CD4-positive, alpha-beta T cell treated with Interleukin-4 for 1 hour (primary cell): ENCODE data around the gene SMAGP.
"Not testable (repeated sequence)": the region's sequence is repeated elsewhere in the genome, so short reads cannot be mapped to it uniquely, and the experiment has no call there.

Experiments used
- DNase-seq, 2 donors: peaks; one replicate each; pipeline ENCODE4 v3.0.0-alpha.2; 2020 to 2022

The SMAGP gene, protein sequence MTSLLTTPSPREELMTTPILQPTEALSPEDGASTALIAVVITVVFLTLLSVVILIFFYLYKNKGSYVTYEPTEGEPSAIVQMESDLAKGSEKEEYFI

DNA sequence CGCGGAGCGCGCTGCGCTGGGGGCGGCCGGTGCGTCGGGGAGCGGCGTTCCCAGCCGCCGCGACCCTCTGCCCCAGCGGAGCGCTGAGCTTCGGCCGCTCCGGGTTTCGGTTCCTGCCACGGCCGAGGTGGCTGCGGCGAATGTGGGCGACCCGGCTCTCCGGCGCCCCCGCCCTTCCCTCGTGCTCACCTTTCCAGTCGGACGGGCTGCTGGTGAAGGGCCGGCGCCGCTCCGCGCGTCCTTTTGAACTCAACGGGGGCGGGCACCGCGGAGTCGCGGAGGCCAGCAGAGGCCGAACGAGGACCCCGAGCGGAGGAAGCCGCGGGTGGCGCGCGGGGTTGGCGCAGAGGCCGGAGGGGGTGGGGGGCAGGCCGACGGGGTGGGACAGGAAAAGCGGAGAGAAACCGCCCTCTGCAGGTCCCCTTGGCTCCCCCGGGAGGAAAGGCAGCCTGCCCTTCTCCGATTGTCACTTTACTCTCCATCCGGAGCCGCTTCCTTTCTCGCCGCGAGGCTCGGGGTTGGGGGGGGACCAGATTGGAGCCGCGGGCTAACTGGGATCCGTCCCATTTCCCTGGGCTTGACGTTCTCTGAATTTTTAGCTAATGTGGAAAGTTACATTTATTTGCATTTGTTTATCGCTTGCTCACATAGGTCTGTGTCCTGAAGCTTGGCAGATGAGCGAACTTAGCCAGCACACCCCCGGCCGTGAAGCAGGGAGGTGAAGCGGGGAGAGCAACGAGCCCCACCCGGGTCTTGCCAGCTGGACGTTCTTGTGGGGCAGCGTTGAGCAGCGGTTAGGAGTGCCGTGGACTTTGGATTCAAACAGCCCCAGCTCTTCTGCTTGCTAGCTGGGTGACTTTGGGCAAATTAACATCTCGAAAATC, at the start of gene SMAGP:
SMAGP (minus strand) TSS at position 349 of the 884 bp plus-strand sequence. CDS start 1,137 bp downstream, outside the sequence.
- peak; percentile 48 to 52 for DNase-seq

DNA sequence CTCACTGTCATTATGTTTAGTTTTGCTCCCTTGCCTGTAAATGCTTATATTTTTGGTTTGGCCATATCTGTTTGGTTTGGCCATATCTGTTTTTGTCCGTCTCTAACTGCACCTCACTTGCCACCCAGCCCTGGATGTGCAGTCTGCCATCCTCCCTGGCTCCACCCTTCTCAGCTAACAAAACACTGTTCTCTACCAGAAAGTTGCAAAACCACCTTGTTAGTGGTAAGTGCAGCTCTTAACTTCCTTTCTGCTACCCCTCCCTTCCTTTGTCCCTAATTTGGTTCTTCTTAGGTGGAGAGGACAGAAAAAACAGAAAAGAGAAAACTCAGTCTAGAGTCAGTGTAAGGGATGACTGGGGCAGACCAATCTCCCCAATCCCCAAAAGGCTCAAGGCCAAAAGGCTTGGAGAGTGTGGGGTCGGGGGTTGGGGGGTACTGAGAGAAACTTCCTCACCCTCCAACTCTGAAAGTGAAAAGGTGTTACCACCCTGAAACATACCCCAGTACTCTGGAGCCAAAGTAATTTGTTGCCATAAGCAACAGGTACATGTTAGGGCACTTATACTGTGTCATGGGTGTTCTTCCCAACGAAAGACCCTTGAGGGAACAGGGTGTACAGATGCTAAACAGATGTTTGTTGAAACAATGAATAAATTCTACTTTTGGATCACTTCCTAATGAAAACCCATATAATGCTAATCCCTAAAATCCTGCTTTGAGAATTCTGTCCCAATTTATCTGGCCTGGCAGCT, 48.8 kb upstream of the SMAGP start:
- DNase-seq = peak; percentile 58 to 76

DNA sequence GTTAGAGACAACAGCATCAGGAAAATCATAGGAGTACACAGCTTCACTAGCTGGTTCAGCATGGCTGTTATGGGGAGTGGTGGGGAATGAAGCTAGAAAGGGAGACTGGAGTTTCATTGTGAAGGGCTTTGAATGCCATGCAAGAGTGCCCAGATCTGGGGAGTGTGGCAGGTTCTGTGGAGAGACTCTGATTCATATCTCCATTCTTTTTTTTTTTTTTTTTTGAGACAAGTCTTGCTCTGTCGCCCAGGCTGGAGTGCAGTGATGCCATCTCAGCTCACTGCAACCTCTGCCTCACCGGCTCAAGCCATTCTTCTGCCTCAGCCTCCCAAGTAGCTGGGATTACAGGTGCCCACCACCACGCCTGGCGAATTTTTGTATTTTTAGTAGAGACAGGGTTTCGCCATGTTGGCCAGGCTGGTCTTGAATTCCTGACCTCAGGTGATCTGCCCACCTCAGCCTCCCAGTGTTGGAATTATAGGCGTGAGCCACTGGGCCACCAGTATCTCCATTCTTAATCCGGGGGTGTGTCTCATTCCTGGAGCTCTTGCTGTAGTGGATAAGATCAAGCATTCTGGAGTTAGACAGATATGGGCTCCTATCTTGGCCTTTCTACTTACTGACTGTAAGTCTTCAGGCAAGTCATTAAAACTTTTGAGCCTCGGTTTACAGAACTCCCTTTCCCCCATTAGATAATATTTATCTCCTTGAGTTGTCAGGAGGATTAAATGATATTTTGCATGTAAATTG, 48.0 kb upstream of the SMAGP start:
- not testable (repeated sequence) for DNase-seq

DNA sequence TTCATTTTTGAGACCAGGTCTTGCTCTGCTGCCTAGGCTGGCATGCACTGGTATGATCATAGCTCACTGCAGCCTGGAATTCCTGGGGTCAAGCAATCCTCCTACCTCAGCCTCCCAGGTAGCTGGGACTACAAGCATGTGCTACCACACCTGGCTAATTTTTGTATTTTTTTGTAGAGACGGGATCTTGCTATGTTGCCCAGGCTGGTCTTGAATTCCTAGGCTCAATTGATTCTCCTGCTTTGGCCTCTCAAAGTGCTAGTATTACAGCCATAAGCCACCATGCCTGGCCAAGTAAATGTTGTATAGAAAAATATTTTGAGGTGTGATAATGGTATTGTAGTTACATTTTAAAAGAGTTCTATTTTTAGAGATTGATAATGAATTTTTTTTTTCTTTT, 41.2 kb upstream of the SMAGP start:
- DNase-seq = no peak

DNA sequence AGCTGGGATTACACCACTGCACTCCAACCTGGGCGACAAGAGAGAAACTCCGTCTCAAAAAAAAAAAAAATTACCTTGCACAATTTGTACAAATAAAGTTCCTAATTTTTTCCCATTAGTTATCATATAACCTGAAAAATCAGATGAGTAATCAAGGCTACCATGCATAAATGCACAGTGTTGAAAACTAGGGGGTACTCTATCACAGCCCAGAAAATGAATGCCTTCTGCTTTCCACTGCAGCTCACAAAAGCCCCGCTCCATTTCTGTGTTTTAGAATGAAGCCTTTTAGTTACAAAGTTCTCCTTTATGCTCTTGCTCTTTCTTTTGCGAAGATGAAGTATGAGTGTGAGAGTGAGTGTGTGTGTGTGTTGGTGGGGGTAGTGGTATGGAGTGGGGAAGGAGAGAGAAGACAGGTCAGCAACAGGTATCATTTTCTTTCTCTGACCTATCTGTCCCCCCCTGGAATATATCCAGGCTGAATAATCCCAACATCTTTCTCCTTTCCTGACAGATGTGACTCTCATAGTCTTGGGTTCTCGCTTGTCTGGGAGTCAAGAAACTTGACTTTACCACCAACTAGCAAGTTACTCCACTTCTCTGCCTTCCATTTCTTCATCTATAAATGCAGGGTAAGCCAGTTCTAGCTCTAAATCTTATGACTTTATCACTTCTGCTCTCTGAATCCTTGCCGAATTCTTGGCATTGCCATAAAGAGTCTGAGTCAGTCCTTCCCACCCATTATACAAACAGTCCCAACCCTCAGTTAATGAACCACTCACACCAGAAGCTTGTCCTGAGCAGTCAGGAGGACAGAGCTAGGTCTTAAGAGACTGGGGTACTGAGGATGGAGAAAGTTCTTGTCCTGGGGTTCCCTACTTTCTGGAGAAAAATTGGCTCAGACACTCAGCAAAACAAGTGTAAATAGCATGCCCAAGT, 37.7 kb upstream of the SMAGP start:
- DNase-seq = no peak

DNA sequence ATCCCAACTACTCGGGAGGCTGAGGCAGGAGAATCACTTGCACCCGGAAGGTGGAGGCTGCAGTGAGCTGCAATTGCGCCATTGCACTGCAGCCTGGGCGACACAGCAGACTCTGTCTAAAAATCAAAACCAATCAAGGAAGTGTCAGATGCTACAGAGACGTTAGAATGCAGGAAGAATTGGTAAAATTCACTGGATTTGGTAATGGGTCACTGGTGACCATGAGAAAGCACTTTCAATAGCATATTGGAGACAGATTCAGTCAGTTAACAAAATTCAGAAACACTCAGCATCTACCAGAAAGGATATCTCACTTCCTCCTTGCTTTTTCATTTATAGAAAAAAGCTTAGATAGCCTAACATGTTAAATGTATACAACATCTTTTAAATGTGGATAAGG, 36.3 kb upstream of the SMAGP start:
- no peak for DNase-seq

DNA sequence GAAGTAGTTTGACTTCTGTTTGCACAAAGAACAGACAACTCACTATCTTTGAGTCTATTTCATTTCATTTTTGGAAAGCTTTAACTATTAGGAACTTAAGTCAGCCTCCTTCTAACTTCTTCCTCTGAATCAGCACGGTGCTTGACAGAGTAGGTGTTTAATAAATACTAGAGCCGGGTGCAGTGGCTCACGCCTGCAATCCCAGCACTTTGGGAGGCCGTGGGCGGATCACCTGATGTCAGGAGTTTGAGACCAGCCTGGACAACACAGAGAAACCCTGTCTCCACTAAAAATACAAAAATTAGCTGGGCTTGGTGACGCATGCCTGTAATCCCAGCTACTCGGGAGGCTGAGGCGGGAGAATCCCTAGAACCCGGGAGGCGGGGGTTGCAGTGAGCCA, 30.6 kb upstream of the SMAGP start:
- not testable (repeated sequence) for DNase-seq

DNA sequence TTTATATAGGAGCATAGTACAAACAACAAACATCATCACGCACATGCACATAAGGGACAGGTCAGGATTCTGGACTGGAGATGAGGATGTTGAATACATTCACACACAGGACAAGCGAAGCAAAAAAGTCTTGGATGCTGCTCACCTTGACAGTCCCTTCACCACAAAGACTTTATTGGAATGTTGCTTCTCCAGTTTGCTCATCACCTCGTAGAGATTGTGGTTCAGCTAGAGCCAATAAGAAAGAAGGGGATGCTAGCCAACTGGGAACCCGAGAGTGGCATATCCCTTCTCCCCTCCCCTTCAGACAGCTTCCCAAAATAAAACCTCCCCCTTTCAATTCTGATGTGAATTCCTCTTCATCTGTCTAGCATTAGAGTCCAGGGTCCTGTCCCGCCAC, 25.4 kb upstream of the SMAGP start:
- DNase-seq = no peak

DNA sequence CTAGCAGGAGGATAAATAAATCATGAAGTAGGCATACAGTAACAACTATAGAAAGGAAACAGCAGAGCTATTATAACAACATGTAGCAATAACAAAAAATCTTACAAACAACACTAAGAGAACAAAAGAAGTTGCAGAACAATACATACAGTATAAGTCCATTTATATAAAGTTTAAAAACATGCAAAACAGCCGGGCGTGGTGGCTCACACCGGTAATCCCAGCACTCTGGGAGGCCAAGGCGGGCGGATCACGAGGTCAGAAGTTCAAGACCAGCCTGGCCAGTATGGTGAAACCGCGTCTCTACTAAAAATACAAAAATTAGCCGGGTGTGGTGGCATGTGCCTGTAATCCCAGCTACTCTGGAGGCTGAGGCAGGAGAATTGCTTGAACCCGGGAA, 23.9 kb upstream of the SMAGP start:
- DNase-seq = not testable (repeated sequence)

DNA sequence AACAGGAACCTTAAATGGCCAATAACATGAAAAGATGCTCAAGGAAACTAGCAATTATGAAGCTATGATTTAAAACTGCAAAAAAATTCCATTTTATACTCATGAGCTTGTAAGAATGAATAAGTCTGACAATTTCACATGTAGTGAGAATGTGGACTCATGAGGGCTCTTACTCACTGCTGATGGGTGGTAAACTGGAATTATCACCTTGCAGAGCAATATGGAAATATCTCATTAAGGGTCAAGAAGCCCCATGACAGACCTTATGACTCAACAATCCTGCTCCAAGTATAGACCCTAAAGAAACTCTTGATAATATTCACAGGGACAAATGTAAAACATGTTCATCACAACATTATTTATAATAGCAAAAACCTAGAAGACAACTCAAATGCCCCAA, 23.5 kb upstream of the SMAGP start:
- DNase-seq = no peak

DNA sequence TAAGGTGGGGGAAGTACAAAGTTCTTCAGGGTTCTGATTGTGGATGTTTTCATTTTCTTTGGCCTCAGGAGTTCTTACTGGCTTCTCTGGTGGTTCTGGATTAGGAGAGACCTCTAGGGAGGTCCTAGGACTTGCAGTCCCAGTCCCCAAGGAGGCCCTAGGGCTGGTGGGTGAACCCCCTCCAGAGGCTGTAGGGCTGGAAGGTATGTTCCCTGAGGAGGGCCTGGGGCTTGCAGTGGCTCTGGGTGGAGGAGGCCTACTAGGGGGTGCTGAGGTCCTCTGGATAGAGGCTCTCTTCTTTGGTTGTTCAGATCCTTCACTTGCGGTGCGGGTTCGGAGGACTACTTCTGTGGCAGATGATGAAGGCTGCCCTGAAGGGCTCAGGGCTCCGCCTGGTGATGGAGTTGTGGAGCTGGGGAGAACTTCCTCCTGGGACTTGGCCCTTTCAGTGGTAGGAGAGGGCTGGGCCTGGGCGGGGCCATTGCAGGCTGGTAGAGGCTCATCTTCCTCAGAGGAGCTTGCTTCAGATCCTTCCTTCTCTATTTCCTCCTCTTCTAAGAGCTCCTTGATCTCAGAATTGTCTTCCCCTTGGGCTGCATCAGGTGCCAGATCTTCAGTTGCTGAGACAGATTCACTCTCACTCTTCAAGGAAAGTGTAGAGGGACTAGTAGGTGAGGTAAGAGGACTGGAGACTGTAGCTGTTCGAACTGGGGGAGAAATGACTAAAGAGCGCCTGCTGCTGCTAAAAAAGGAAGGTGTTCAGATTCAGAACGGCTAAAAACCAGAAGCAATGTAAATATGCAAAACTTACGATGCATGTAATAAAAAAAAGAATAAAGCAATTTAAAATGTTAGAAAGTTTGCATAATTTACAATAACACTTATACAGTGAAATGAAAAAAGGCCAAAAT, 21.6 kb upstream of the SMAGP start:
- DNase-seq = peak in 1 of 2 donors; percentile 53

DNA sequence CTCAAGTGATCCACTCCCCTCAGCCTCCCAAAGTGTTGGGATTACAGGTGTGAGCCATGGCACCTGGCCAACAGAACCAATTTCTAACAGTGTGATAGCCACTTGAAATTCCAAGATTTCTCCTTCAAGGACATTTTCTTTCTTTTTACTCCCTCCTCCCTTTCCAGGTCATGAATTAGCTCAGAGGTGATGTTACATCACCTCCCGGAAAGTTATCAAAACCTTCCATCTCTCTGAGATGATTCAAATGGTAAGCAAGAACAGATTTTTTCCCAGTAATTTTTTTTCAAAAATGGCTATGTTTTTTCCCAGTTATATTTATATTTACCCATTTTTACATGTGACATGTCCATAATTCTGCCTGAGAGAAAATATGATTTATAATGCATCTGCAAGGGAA, 15.6 kb upstream of the SMAGP start:
- DNase-seq = no peak

DNA sequence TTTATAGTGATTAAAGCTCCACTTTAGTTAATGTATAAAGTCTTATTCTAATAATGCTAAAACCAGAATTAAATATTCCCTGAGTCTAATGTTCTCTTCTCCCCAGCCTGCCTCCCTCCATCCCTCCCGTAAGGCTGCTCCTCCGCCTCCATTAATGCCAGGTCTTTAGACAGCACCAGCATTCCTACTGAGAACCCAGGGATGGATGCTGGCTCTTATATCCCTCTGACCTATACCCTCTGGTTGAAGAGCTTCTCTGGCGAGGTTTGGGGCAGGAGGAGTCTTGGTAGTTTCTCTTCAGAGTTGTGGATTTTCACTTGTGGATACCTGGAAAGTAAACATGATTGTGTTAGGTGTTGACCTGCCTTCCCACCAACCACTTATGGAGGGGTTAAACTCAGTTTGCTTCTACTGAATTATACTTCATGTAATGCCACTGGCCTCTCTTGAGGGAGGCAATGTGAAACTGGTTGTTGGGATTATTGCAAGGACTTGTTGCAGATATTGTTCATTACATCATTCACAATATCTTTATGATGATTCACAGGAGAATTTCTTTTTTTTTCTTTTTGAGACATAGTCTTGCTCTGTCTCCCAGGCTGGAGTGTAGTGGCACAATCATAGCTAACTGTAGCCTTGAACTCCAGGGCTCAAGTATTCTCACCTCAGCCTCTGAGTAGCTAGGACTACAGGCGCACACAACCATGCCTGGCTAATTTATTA, 11.1 kb upstream of the SMAGP start:
- no peak for DNase-seq

DNA sequence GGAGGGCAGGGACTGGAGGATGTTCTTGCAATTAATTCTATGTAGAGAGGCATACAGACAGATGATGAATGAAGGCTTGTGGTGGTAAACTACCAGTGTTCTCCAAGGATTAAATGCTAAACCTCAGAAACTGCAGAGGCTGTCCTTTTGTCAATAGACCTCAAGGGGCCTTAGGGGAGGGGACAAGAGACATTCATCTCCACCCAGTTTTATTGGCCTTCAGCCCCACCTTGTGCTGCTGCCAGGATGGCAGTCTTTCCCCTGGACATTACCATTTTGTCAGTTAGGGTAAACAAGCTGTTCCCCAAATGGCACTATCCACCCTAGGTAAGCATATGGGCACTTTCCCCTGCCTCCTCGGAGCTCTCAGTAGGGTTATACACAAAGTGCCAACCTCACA, 4.9 kb upstream of the SMAGP start:
- no peak for DNase-seq

DNA sequence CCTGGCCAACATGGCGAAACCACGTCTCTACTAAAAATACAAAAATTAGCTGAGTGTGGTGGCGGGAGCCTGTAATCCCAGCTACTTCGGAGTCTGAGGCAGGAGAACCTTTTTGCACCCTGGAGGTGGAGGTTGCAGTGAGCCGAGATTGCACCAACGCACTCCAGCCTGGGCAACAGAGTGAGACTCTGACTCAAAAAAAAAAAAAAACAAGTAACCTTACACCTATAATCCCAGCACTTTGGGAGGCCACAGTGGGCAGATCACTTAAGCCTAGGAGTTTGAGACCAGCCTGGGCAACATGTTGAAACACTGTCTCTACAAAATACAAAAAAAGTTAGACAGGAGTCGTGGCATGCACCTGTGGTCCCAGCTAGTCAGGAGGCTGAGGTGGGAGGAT, 2.6 kb upstream of the SMAGP start:
- DNase-seq = not testable (repeated sequence)

DNA sequence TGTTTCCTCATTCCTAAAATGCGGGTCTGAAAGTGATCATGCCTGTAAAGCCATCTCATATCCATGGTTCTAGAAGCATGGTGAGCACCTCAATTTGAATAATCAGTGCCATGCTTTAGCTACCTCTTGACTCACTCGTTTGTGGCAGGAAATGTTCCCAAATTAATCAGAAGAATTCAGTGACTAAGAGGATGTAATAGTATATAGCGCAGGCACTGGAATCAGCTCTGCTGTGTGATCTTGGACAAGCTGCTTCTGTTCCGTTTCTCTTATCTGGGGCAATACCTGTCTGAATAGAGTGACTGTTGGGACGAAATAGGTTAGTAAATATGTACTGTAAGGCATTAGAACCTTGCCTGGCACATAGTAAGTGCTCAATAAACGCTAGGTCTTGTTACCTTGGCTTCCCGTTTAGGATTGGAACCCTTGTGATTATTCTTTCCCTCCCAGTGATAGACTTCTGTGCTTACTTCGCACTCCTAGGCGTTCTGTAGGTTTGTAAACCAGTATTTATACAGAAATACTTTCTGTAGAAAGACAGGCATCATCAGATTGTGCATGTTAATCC, 820 bp upstream of the SMAGP start:
- no peak for DNase-seq

DNA sequence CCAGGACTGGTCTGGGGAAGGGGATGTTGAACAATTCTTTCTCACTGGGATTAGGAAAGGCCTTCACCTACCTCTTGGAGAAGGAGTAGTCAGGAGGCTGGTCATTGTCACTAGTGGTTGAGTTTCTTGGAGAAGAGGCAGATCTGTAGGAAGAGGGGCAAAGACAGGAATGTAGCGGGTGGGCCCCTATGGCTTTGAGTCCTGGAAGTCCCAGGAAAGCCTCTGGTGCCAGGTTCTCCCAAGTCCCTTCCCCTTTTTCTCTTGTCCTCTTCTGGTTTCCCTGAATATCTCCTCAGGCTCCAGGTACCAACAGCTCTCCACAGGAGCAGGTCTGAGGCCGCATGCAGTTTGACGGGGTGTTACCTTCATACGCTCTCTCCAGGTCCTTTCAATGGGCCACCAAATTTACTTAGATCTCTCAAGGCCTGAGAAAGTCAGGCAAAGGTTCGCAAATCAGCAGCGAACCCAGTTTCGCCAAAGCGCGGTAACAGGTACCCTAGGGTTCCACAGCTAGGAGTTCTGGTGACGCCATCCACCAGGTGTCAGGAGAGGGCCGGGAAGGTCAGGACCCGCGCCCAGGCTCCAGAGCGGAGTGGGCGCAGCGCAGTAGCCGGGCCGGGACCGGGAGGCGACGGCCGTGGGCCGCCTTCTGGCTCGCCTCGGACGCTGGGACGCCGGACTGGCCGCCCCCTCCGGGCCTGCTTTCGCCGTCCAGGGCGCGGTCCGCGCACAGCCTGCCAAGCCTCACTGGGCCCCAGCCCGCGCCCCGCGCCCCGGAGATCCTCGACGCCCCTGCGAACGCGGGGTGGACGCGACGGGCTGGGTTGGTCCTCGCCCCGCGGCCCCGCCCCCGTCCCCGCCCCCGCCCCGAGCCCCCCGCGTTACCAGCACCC, 795 bp downstream of the SMAGP start:
- peak; percentile 62 to 66 for DNase-seq

DNA sequence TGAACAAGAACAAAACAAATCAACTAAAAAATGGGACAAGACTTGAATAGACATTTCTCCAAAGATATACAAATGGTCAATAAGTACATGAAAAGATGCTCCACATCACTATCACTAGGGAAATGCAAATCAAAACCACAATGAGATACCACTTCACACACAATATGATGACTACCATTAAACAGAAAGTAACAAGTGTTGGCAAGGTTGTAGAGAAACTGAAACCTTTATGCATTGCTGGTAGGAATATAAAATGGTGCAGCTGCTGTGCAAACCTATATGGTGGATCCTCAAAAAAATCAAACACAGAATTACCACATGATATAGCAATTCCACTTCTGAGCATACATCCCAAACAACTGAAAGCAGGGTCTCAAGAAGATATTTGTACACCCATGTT, 5.2 kb downstream of the SMAGP start:
- peak in 1 of 2 donors; percentile 58 for DNase-seq

DNA sequence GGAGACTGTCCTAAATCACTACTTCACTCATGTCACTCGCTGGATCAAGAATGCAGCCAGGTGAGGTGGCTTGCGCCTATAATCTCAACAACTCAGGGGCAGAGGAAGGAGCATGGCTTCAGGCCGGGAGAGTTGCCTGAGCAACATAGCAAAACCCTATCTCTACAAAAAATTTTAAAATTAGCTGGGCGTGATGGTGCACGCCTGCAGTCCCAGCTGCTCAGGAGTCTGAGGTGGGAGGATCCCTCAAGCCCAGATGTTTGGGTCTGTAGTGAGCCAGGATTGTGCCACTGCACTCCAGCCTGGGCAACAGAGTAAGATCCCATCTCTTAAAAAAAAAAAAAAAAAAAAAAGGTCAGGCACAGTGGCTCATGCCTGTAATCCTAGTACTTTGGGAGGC, 5.9 kb downstream of the SMAGP start:
- no peak for DNase-seq
